Measurements from ENCODE around the gene ASPDH. TPM values are rescaled to one million over a fixed set of nuclear protein-coding genes. Genes with fewer than 3 reads are reported as not detected.
"Not testable (repeated sequence)": the region's sequence is repeated elsewhere in the genome, so short reads cannot be mapped to it uniquely, and the experiment has no call there.

ASPDH gene
- total RNA-seq, 2 experiments from 2014 or later, result not detected

GRCh38 chr19:50542943-50543342, 29.2 kb upstream of the ASPDH start:
- Mint-ChIP-seq H3K36me3 (ENCODE audit: low read depth) (no peaks in the 10 kb centered on the region), H3K9me3 (no peaks in the 10 kb centered on the region), H3K27ac (no peak overlapping the region), H3K4me1 (ENCODE audit: low read depth) (peaks cover under 1% of the 10 kb centered on the region), H3K4me3 (no peak overlapping the region), H3K27me3 (ENCODE audit: low read depth) (peaks cover 3% of the 10 kb centered on the region)
- CTCF ChIA-PET, result interaction anchor here (0.6 to 2.5 kb wide), 2 partner anchors 13 to 242 kb away, joined by 4 to 8 read pairs; no protein-coding TSS in a partner anchor
- no peak for DNase-seq
- intact Hi-C loops (cut with micrococcal nuclease), result no loop called here

DNA sequence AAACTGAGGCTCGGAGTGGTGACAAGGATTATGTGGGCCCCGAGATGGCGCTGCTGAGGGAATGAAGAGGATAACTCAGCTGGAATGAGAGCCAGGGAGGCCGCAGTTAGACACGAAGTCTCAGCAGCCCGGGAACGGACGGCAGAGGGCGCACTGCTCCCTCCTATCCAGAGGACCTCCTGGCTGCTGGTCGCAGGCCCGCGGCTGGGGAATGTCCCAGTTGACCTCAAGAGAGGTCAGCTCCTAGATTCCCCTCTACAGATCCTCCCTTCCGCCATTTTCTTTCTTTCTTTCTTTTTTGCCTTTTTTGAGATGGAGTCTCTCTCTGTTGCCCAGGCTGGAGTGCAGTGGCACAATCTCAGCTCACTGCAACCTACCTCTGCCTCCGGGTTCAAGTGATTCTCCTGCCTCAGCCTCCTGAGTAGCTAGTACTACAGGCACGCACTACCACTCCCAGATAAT, 24.1 kb upstream of the ASPDH start:
- no peak overlapping the region for H3K4me3 Mint-ChIP-seq
- CTCF ChIA-PET, result interaction anchor here (0.8 to 5.0 kb wide), 12 partner anchors 11 to 384 kb away, joined by 3 to 44 read pairs (median 4); no protein-coding TSS in a partner anchor
- DNase-seq, result peak; percentile 84
- H3K4me1 Mint-ChIP-seq (ENCODE audit: low read depth), result peaks cover 5% of the 10 kb centered on the region
- intact Hi-C loops (cut with micrococcal nuclease), result loop anchor here (1.0 kb wide), 3 partner anchors 19 to 385 kb away; no protein-coding TSS in a partner anchor
- H3K9me3 Mint-ChIP-seq, result peaks cover 8% of the 10 kb centered on the region
- H3K27me3 Mint-ChIP-seq (ENCODE audit: low read depth), result peaks cover 15% of the 10 kb centered on the region
- peak overlapping the region; percentile 61 for H3K27ac Mint-ChIP-seq
- H3K36me3 Mint-ChIP-seq (ENCODE audit: low read depth), result peaks cover 2% of the 10 kb centered on the region

DNA sequence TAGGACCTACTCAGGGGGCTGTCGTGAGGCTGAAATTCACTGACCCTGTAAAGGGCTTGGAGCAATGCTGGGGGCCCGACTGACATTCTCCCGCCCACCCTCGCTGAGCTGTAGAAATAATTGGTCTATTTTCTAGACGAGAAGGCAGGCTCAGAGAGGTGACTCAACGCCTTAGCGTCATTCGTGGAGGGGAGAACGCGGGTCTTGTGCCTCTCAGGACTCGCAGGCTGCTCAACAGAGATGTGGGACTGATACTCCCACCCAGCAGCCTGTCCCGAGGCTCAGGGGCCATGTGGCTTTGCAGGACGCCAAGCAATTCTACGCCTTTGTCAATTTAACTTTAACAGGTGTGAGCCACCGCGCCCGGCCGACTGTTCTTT, 23.6 kb upstream of the ASPDH start:
- peaks cover 2% of the 10 kb centered on the region for H3K36me3 Mint-ChIP-seq (ENCODE audit: low read depth)
- peaks cover 5% of the 10 kb centered on the region for H3K4me1 Mint-ChIP-seq (ENCODE audit: low read depth)
- H3K4me3 Mint-ChIP-seq, result no peak overlapping the region
- H3K27ac Mint-ChIP-seq, result no peak overlapping the region
- peaks cover 19% of the 10 kb centered on the region for H3K27me3 Mint-ChIP-seq (ENCODE audit: low read depth)
- CTCF ChIA-PET, result interaction anchor here (0.6 to 5.0 kb wide), 11 partner anchors 12 to 403 kb away, joined by 3 to 44 read pairs (median 4); no protein-coding TSS in a partner anchor
- no peak for DNase-seq
- peaks cover 11% of the 10 kb centered on the region for H3K9me3 Mint-ChIP-seq
- intact Hi-C loops (cut with micrococcal nuclease), result loop anchor here (1.0 kb wide), 3 partner anchors 19 to 385 kb away; no protein-coding TSS in a partner anchor

DNA sequence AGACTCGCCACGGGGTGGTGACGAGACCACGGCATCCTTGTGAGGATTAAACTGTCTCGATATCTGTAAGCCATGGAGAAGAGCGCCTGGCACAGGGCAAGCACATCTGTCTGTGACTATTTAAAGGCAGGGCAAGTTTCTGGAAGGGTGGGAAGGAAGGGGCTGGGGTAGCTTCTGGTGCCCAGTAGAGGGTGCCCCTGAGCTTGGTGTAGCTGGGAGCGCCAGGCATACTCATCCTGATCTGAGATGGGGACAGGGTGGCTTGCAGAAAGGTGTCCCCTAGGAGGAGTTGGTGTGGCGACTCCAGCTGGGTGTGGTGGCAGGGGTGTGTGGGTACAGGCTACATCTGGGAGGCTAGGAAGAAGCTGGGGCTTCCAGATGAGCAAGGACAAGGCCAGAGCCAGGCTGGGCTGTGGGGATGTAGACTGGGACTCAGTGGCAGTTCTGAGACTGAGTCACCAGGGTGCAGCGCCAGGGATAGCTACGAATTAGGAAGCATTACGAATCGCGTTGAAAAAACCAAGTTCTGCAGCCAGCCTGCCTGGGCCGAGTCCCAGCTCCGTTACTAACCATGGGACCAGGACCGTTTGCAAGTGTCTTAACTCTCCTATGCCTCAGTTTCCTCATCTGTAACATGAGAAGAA, 23.1 kb upstream of the ASPDH start:
- DNase-seq, result no peak
- peaks cover 5% of the 10 kb centered on the region for H3K4me1 Mint-ChIP-seq (ENCODE audit: low read depth)
- H3K9me3 Mint-ChIP-seq, result peaks cover 11% of the 10 kb centered on the region
- H3K27ac Mint-ChIP-seq, result no peak overlapping the region
- CTCF ChIA-PET, result interaction anchor here (0.6 to 5.0 kb wide), 6 partner anchors 20 to 404 kb away, joined by 3 to 44 read pairs (median 4); no protein-coding TSS in a partner anchor
- peaks cover 21% of the 10 kb centered on the region for H3K27me3 Mint-ChIP-seq (ENCODE audit: low read depth)
- no peak overlapping the region for H3K4me3 Mint-ChIP-seq
- peaks cover 2% of the 10 kb centered on the region for H3K36me3 Mint-ChIP-seq (ENCODE audit: low read depth)
- intact Hi-C loops (cut with micrococcal nuclease), result loop anchor here (1.0 kb wide), 3 partner anchors 20 to 386 kb away; no protein-coding TSS in a partner anchor

DNA sequence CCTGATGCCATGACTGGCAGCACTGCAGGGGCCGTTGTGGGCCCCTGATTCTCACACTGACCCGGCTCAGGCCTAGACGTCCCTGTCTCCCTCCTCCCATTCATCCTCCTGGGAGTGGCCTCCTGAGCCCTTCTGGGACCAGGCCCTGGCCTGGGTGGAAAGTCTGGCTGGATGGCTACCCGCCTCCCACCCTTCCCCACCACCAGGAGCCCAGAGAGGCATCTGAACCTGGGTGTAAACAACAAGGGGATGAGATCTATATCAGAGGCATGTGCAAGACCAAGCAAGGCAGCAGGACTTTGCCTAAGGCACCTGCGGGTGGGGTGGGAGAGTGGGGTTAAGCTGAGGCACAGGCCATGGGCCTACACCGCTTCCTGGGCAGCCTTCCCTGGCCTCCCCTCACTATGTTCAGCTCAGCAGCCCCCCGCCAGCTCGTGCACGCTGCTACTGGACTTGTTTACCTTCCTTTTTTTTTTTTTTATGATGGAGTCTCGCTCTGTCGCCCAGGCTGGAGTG, 22.0 kb upstream of the ASPDH start:
- CTCF ChIA-PET, result no interaction called here

DNA sequence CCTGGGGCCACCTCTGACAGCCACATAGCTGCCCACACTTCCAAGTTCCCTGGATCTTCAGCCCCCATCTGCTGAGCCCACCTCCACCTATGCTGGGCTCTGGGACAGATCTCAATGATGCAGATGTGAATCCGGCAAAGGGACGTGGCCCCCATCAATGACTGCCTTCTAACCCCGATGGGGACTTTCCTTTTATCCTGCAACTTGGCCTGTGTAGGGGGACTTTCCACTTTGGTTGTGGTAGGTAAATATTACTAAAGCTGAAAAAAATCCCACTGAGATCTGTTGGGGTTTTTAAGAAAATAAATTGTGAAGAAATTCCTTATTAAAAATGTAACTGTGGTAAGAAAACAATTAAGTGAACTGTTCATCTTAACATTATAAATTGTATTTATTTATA, 20.8 kb upstream of the ASPDH start:
- H3K4me1 Mint-ChIP-seq (ENCODE audit: low read depth), result peaks cover 5% of the 10 kb centered on the region
- H3K4me3 Mint-ChIP-seq, result no peak overlapping the region
- H3K36me3 Mint-ChIP-seq (ENCODE audit: low read depth), result peaks cover 2% of the 10 kb centered on the region
- intact Hi-C loops (cut with micrococcal nuclease), result no loop called here
- no peak overlapping the region for H3K27ac Mint-ChIP-seq
- H3K9me3 Mint-ChIP-seq, result peaks cover 11% of the 10 kb centered on the region
- no peak for DNase-seq
- CTCF ChIA-PET, result interaction anchor here (0.6 kb wide), 1 partner anchor 47 kb away, joined by 3 read pairs; no protein-coding TSS in a partner anchor
- peaks cover 28% of the 10 kb centered on the region for H3K27me3 Mint-ChIP-seq (ENCODE audit: low read depth)

More for the DNA sequence above, 22.0 kb upstream of the ASPDH start:
- intact Hi-C loops (cut with micrococcal nuclease), result no loop called here
- peaks cover 23% of the 10 kb centered on the region for H3K27me3 Mint-ChIP-seq (ENCODE audit: low read depth)
- DNase-seq, result no peak
- H3K36me3 Mint-ChIP-seq (ENCODE audit: low read depth), result peaks cover 2% of the 10 kb centered on the region
- H3K27ac Mint-ChIP-seq, result no peak overlapping the region
- H3K4me1 Mint-ChIP-seq (ENCODE audit: low read depth), result peaks cover 5% of the 10 kb centered on the region
- peaks cover 11% of the 10 kb centered on the region for H3K9me3 Mint-ChIP-seq
- no peak overlapping the region for H3K4me3 Mint-ChIP-seq

DNA sequence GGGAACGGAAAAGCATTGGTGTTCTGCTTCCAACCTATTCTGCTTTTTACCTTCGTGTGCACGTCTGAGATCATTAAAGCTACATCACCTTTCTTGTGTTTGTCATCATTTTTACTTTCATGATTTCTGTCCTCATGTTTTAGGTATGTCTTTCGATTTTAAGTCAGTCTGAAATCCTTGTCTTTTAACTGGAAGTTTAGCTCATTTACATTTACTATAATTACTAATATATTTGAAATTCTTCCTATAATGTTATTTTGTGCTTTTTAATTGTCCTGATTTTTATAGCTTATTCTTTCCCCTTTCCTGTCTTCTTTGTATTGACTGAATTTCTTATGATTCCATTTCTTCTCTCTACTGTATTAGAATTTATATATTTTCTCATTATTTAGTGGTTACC, 19.2 kb upstream of the ASPDH start:
- H3K27me3 Mint-ChIP-seq (ENCODE audit: low read depth), result peaks cover 29% of the 10 kb centered on the region
- H3K27ac Mint-ChIP-seq, result no peak overlapping the region

DNA sequence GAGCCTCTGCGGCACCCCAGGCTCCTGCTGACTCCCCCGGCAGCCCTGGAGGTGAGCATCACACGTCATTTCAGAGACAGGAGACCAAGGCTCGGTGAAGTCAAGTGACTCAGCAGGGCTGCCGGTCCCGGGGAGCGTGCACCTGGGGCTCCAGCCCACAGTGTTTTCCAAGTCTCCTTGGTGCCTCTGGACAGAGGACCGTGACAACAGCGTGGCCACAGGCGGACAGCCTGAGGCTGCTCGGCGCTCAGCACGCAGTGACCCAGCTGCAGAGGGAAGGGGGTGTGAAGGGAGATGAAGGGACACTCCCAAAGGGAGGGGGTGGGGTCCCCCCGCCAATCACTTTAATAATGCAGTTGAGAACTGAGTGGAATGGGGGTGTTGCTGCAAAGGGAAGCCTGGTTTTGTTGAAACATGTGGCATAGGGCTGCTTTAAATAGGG, 17.5 kb upstream of the ASPDH start:
- CTCF ChIA-PET, result no interaction called here
- H3K4me1 Mint-ChIP-seq (ENCODE audit: low read depth), result no peaks in the 10 kb centered on the region
- H3K27ac Mint-ChIP-seq, result no peak overlapping the region
- no peak overlapping the region for H3K4me3 Mint-ChIP-seq
- intact Hi-C loops (cut with micrococcal nuclease), result no loop called here
- H3K36me3 Mint-ChIP-seq (ENCODE audit: low read depth), result peaks cover 2% of the 10 kb centered on the region
- no peak for DNase-seq
- peaks cover 24% of the 10 kb centered on the region for H3K27me3 Mint-ChIP-seq (ENCODE audit: low read depth)
- peaks cover 11% of the 10 kb centered on the region for H3K9me3 Mint-ChIP-seq

More for the DNA sequence above, 19.2 kb upstream of the ASPDH start:
- Mint-ChIP-seq H3K4me1 (ENCODE audit: low read depth) (peaks cover 5% of the 10 kb centered on the region), H3K4me3 (no peak overlapping the region), H3K36me3 (ENCODE audit: low read depth) (peaks cover 2% of the 10 kb centered on the region), H3K9me3 (peaks cover 11% of the 10 kb centered on the region)
- CTCF ChIA-PET, result interaction anchor here (0.6 to 1.2 kb wide), 2 partner anchors 21 to 389 kb away, joined by 3 to 4 read pairs; no protein-coding TSS in a partner anchor
- DNase-seq, result no peak
- intact Hi-C loops (cut with micrococcal nuclease), result no loop called here

- H3K4me1 Mint-ChIP-seq (ENCODE audit: low read depth); CTCF ChIA-PET; intact Hi-C loops (cut with micrococcal nuclease); H3K4me3 Mint-ChIP-seq; H3K36me3 Mint-ChIP-seq (ENCODE audit: low read depth); H3K27ac Mint-ChIP-seq; DNase-seq; H3K9me3 Mint-ChIP-seq: not testable (repeated sequence)
- peaks cover 20% of the 10 kb centered on the region for H3K27me3 Mint-ChIP-seq (ENCODE audit: low read depth)
These were observed 14.3 kb upstream of the ASPDH start for GRCh38 chr19:50528052-50528451.

DNA sequence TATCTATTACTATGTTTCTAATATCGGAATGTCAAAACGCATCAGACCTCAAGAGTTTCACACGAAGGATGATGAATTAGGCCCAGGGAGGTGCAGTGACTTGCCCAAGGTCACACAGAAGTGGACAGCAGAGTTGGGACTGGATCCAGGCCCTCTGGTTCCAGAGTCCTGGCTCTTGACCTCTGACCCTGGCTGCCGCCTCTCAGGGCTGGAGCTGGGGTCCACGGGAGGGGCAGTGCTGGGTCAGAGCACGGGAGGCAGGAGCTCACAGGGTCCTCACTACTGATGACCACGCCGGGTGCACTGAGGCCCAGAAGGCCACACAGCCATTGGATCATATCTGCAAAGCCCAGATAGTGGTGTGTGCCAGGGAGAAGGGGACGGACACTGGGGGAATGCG, 9.2 kb upstream of the ASPDH start:
- intact Hi-C loops (cut with micrococcal nuclease), result no loop called here
- H3K4me1 Mint-ChIP-seq (ENCODE audit: low read depth), result no peaks in the 10 kb centered on the region
- H3K9me3 Mint-ChIP-seq, result no peaks in the 10 kb centered on the region
- H3K36me3 Mint-ChIP-seq (ENCODE audit: low read depth), result no peaks in the 10 kb centered on the region
- H3K4me3 Mint-ChIP-seq, result no peak overlapping the region
- CTCF ChIA-PET, result interaction anchor here (0.7 kb wide), 1 partner anchor 33 kb away, joined by 3 read pairs; no protein-coding TSS in a partner anchor
- H3K27ac Mint-ChIP-seq, result no peak overlapping the region
- H3K27me3 Mint-ChIP-seq (ENCODE audit: low read depth), result peaks cover 13% of the 10 kb centered on the region
- no peak for DNase-seq

DNA sequence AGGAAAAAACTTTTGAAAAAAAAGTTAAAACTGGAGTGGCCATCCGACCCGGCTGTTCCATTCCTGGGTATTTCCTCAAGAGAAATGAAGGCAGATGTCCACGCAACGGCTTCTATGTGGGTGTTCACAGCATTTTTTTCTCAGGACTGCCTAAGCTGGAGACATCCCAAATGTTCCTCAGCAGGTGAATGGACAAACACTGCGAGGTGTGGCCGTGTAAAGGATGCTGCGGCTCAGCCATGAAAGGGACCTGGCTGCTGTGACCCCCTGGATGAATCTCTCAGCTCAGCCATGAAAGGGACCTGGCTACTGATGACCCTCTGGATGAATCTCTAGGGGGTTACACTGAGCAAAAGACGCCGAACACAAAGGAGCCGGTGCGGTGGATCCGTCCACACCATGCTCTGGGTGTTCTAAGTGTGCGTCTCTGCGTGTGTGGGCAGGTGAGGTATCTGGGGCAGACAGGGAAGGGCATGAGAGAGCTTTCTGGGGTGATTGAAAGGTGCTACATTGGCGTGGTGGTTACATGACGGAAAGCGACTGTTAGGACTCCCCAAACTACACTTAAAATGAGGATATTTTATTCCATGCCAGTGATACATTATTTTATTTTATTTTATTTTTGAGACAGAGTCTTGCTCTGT, 7.2 kb upstream of the ASPDH start:
- H3K36me3 Mint-ChIP-seq (ENCODE audit: low read depth), result no peaks in the 10 kb centered on the region
- peaks cover 13% of the 10 kb centered on the region for H3K27me3 Mint-ChIP-seq (ENCODE audit: low read depth)
- no peak overlapping the region for H3K4me3 Mint-ChIP-seq
- H3K27ac Mint-ChIP-seq, result no peak overlapping the region
- H3K9me3 Mint-ChIP-seq, result no peaks in the 10 kb centered on the region
- CTCF ChIA-PET, result no interaction called here
- no peak for DNase-seq
- intact Hi-C loops (cut with micrococcal nuclease), result no loop called here
- H3K4me1 Mint-ChIP-seq (ENCODE audit: low read depth), result no peaks in the 10 kb centered on the region

GRCh38 chr19:50519006-50519575, 5.4 kb upstream of the ASPDH start:
- DNase-seq, result no peak
- Mint-ChIP-seq H3K36me3 (ENCODE audit: low read depth) (no peaks in the 10 kb centered on the region), H3K9me3 (no peaks in the 10 kb centered on the region), H3K27me3 (ENCODE audit: low read depth) (peaks cover 24% of the 10 kb centered on the region), H3K27ac (no peak overlapping the region), H3K4me1 (ENCODE audit: low read depth) (peaks cover 3% of the 10 kb centered on the region), H3K4me3 (no peak overlapping the region)
- intact Hi-C loops (cut with micrococcal nuclease), result loop anchor here (10.0 kb wide), 1 partner anchor 1186 kb away; no protein-coding TSS in a partner anchor
- CTCF ChIA-PET, result no interaction called here

Data from activated naive CD4-positive, alpha-beta T cell treated with anti-CD3 and anti-CD28 coated beads for 36 hours (primary cell).